A673 (cell line): ENCODE measurements around the gene PCED1B.

Source experiments
- EZH2 ChIP-seq: fragments of 200-600 bp; sonication (generic); IDR thresholded peaks from 2 replicates; pipeline ENCODE4 v1.6.1; 2017; ENCODE audit warnings: borderline replicate concordance, low read depth, mild to moderate bottlenecking, mixed read lengths, antibody characterized with exemption, low read length; ENCODE audit not compliant: poor library complexity, severe bottlenecking
- TF ChIP-seq, protein P1 (sequence below): fragments of 300-800, 200-600 bp; sonication (generic); conservative IDR thresholded peaks from 2 replicates; pipeline ENCODE4 v1.5.1; 2017; ENCODE audit warnings: low read depth, mild to moderate bottlenecking, antibody characterized with exemption, low read length, moderate library complexity, mixed read lengths

GRCh38 chr12:47038270-47038748 lies 41.1 kb upstream of the PCED1B start:
- TF ChIP-seq EZH2 = no peak
- TF ChIP-seq, protein P1, sequence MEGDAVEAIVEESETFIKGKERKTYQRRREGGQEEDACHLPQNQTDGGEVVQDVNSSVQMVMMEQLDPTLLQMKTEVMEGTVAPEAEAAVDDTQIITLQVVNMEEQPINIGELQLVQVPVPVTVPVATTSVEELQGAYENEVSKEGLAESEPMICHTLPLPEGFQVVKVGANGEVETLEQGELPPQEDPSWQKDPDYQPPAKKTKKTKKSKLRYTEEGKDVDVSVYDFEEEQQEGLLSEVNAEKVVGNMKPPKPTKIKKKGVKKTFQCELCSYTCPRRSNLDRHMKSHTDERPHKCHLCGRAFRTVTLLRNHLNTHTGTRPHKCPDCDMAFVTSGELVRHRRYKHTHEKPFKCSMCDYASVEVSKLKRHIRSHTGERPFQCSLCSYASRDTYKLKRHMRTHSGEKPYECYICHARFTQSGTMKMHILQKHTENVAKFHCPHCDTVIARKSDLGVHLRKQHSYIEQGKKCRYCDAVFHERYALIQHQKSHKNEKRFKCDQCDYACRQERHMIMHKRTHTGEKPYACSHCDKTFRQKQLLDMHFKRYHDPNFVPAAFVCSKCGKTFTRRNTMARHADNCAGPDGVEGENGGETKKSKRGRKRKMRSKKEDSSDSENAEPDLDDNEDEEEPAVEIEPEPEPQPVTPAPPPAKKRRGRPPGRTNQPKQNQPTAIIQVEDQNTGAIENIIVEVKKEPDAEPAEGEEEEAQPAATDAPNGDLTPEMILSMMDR = no peak
